OCI-LY1 (cell line): Measurements from ENCODE around the gene MAS1.

Experiments used
- H2AFZ ChIP-seq: fragments of 200-600 bp; sonication (generic), shearing (Covaris generic); 2 replicates; pipeline ENCODE4 v1.6.0; 2014; ENCODE audit warnings: antibody characterized with exemption, mild to moderate bottlenecking, low read length
- H3F3A ChIP-seq: fragments of 200-600 bp; sonication (generic), shearing (Covaris generic); 2 replicates; pipeline ENCODE4 v1.6.0; 2014; ENCODE audit warnings: mild to moderate bottlenecking, antibody characterized with exemption, low read length, moderate library complexity; ENCODE audit not compliant: insufficient read depth
- H3K27ac ChIP-seq: fragments of 200-600 bp; sonication (generic); 2 replicates; pipeline ENCODE4 v1.5.1; 2014; ENCODE audit warnings: low read length, mixed run types, mild to moderate bottlenecking, low read depth; ENCODE audit not compliant: poor library complexity, severe bottlenecking
- H3K27me3 ChIP-seq: fragments of 200-600 bp; sonication (generic); 2 replicates; pipeline ENCODE4 v1.6.0; 2014; ENCODE audit warnings: antibody characterized with exemption, mild to moderate bottlenecking, low read length, moderate library complexity; ENCODE audit not compliant: insufficient read depth
- H3K36me3 ChIP-seq: fragments of 200-600 bp; sonication (generic); 2 replicates; pipeline ENCODE4 v1.6.1; 2014; ENCODE audit warnings: mild to moderate bottlenecking, antibody characterized with exemption, low read length, moderate library complexity, mixed read lengths; ENCODE audit not compliant: insufficient read depth
- H3K4me1 ChIP-seq: fragments of 200-600 bp; sonication (generic); 2 replicates; pipeline ENCODE4 v1.5.1; 2014; ENCODE audit warnings: mild to moderate bottlenecking, low read length, moderate library complexity; ENCODE audit not compliant: insufficient read depth, severe bottlenecking
- H3K4me2 ChIP-seq: fragments of 200-600 bp; sonication (generic), shearing (Covaris generic); 2 replicates; pipeline ENCODE4 v1.6.1; 2014; ENCODE audit warnings: low read length
- H3K4me3 ChIP-seq: fragments of 200-600 bp; sonication (generic); 2 replicates; pipeline ENCODE4 v1.5.1; 2014; ENCODE audit warnings: low read length, low read depth, mild to moderate bottlenecking, mixed read lengths; ENCODE audit not compliant: poor library complexity, severe bottlenecking
- H3K79me2 ChIP-seq: fragments of 200-600 bp; shearing (Covaris generic); 2 replicates; pipeline ENCODE4 v1.6.1; 2016; ENCODE audit warnings: mixed run types, low read length, mixed read lengths; ENCODE audit not compliant: insufficient read depth
- H3K9ac ChIP-seq: fragments of 200-600 bp; sonication (generic), shearing (Covaris generic); 2 replicates; pipeline ENCODE4 v1.6.1; 2014; ENCODE audit warnings: mild to moderate bottlenecking, low read length, mixed read lengths
- H3K9me2 ChIP-seq: fragments of 200-600 bp; sonication (generic), shearing (Covaris generic); 2 replicates; pipeline ENCODE4 v1.6.1; 2014; ENCODE audit warnings: low read depth, mild to moderate bottlenecking, low read length, mixed read lengths
- H3K9me3 ChIP-seq: fragments of 200-600 bp; shearing (Covaris generic); 2 replicates; pipeline ENCODE4 v1.6.1; 2014; ENCODE audit warnings: low read length, mixed read lengths
- H4K20me1 ChIP-seq: fragments of 200-600 bp; sonication (generic), shearing (Covaris generic); 2 replicates; pipeline ENCODE4 v1.6.0; 2016; ENCODE audit warnings: mild to moderate bottlenecking, low read length; ENCODE audit not compliant: insufficient read depth
- CTCF ChIP-seq: fragments of 200-600 bp; sonication (generic), shearing (Covaris generic); IDR thresholded peaks from 2 replicates; pipeline ENCODE4 v1.5.1; 2017; ENCODE audit warnings: mild to moderate bottlenecking, antibody characterized with exemption, low read length, moderate library complexity, mixed read lengths
- EZH2 ChIP-seq: fragments of 200-600 bp; sonication (generic), shearing (Covaris generic); IDR thresholded peaks from 2 replicates; pipeline ENCODE4 v1.8.0; 2017; ENCODE audit warnings: borderline replicate concordance, mixed run types, mild to moderate bottlenecking, antibody characterized with exemption, low read length, moderate library complexity, mixed read lengths

Gene MAS1

GRCh38 chr6:159908535-159908934 is 17.7 kb downstream of the MAS1 start:
- TF ChIP-seq EZH2 (no peak), CTCF (no peak)
- no peaks in the 10 kb centered on the region for H3F3A ChIP-seq
- no peaks in the 10 kb centered on the region for H3K9me2 ChIP-seq
- no peaks in the 10 kb centered on the region for H3K79me2 ChIP-seq
- no peak overlapping the region for H3K27ac ChIP-seq
- H3K36me3 ChIP-seq: no peaks in the 10 kb centered on the region
- H4K20me1 ChIP-seq: no peaks in the 10 kb centered on the region
- no peak overlapping the region for H2AFZ ChIP-seq
- H3K4me2 ChIP-seq: no peak overlapping the region
- no peak overlapping the region for H3K9ac ChIP-seq
- no peaks in the 10 kb centered on the region for H3K27me3 ChIP-seq
- H3K9me3 ChIP-seq: no peaks in the 10 kb centered on the region
- H3K4me3 ChIP-seq: no peak overlapping the region
- H3K4me1 ChIP-seq: no peaks in the 10 kb centered on the region

- Histone ChIP-seq H3K27me3 (no peaks in the 10 kb centered on the region), H3K9ac (no peak overlapping the region), H4K20me1 (no peaks in the 10 kb centered on the region), H3K36me3 (no peaks in the 10 kb centered on the region), H3K27ac (no peak overlapping the region), H2AFZ (no peak overlapping the region), H3K4me1 (no peaks in the 10 kb centered on the region), H3F3A (no peaks in the 10 kb centered on the region), H3K9me3 (no peaks in the 10 kb centered on the region), H3K4me2 (no peak overlapping the region), H3K4me3 (no peak overlapping the region), H3K9me2 (no peaks in the 10 kb centered on the region), H3K79me2 (no peaks in the 10 kb centered on the region)
- no peak for TF ChIP-seq EZH2
- no peak for TF ChIP-seq CTCF
Observed at GRCh38 chr6:159908979-159909378, 18.2 kb downstream of the MAS1 start.

GRCh38 chr6:159910342-159910741 is 19.6 kb downstream of the MAS1 start:
- Histone ChIP-seq H3K9me3 (no peaks in the 10 kb centered on the region), H3K4me3 (no peak overlapping the region), H3K9me2 (no peaks in the 10 kb centered on the region), H3K27me3 (no peaks in the 10 kb centered on the region), H3K36me3 (no peaks in the 10 kb centered on the region), H3F3A (no peaks in the 10 kb centered on the region), H3K4me1 (no peaks in the 10 kb centered on the region), H3K27ac (no peak overlapping the region), H3K79me2 (no peaks in the 10 kb centered on the region), H3K4me2 (no peak overlapping the region), H2AFZ (no peak overlapping the region), H4K20me1 (no peaks in the 10 kb centered on the region), H3K9ac (no peak overlapping the region)
- TF ChIP-seq CTCF (no peak), EZH2 (no peak)
